Measurements from ENCODE around the gene ENTPD8.
A peak's percentile ranks its signal among the peaks of the same experiment; 100 is the strongest.
"Not testable (repeated sequence)": the region's sequence is repeated elsewhere in the genome, so short reads cannot be mapped to it uniquely, and the experiment has no call there.

The ENTPD8 gene

DNA sequence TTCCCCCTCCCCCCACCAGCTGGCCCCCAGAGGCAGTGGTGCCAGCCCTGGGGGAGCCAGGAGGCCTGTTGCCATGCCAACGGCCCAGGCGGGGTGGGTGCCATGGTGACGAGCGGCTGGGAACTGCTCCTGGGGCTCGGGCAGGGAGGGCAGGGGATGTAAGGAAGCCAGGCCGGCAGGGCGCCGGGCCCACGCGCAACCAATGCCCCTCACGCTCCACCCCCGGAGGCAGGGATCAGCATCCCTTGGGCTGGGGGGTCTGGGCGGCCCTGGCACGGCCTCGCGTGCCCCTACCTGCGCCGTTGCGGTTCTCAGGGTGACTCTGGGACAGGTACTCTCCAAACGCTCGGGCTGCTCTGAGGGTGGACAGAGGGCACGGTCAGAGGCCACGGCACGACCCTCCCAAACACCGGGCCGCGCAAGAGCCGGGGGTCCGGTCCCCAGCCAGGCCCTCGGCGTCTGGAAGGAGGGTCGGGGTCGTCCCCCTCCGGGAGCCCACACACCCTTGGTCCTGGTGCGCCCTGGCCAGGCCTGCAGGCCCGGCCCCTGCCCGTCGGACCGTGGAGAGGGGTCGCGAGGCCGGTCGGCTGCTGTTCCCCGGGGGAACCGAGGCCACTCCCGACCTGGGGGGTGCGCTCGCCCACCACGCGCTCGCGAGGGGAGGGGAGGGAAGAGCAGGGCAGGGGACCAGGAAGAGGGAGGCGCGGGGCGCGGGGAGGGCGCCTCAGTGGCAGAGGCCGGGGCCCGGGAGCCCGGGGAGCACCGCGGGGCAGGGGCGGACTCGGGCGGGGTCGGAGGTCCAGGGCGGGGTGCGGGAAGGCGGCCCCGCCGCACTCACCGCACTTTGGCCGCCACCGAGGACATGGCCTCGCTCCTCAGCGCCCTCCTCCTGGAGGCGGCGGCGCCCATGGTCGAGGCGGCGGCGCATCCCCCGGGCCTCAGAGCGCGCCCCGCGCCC lies 17.3 kb upstream of the ENTPD8 start:
- DNase-seq (ENCODE audit: insufficient read length, low spot score) (no peak), FAIRE-seq (no peak)
- TF ChIP-seq POLR2A (IDR thresholded peaks at IDR 0.05; ENCODE audit: low read depth, low read length), result no peak

DNA sequence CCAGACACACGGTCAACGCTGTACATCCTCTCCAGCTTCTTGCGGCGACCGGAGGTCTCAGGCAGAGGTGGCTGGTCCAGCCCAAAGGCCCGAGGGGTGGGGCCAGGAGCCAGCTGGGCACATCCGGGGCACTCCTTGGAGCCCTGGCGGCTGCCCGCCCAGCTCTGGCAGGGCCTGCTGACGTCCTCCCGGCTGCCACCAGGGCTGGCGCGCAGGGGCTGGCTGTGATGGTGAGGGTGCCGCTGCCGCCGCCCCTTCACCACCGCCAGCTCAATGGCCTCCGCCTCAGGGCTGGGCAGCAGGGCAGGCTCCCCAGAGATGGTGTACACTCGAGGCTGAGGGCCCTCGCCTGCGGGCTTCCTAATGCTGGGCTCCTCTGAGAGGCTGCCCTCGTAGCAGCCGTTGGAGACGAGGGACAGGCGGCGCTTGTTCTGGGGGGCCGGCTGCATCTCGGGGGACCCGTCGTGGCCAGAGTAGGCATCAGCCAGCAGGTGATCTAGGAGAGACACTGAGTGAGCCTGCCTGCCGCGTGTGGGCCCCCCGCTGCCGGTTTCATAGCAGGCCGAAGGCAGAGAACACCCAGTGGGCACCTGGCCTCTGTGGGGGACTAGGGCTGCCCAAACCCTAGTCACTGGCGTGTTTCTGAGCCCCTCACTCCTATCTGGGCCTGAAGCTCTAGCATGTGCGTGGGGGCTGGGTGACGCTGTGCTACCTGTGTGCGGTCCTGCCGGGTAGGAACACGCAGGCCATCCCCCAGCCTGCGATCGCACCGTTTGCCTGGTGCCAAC lies 16.4 kb upstream of the ENTPD8 start:
- FAIRE-seq, result no peak
- DNase-seq (ENCODE audit: insufficient read length, low spot score), result no peak
- TF ChIP-seq POLR2A (IDR thresholded peaks at IDR 0.05; ENCODE audit: low read depth, low read length), result no peak

DNA sequence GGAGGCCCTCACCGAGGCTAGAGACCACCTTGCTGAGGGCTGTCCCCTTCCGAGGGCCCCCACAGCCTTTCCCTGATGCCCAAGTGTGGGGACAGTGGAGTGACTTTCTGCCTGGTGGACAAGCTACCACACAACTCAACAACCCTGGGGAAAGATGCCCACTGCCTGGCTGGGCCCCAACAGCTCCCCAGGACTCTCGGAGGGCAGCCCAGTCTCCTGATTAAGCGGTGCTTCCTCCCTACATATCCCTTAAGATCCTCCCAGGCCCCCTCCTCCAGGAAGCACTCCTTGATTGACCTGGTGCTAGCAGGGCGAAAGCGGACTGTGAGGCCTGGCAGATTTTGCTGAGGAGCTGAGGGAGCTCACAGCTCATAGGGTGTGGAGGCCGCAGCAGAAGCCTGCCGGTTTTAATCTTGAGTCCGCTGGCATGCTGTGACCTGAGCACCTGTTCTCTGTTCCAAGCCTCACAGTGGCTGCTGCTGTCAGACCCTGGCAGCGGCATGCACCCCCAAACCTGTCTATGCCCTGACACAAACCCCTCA lies 15.8 kb upstream of the ENTPD8 start:
- no peak for TF ChIP-seq POLR2A (IDR thresholded peaks at IDR 0.05; ENCODE audit: low read depth, low read length)
- no peak for DNase-seq (ENCODE audit: insufficient read length, low spot score)

DNA sequence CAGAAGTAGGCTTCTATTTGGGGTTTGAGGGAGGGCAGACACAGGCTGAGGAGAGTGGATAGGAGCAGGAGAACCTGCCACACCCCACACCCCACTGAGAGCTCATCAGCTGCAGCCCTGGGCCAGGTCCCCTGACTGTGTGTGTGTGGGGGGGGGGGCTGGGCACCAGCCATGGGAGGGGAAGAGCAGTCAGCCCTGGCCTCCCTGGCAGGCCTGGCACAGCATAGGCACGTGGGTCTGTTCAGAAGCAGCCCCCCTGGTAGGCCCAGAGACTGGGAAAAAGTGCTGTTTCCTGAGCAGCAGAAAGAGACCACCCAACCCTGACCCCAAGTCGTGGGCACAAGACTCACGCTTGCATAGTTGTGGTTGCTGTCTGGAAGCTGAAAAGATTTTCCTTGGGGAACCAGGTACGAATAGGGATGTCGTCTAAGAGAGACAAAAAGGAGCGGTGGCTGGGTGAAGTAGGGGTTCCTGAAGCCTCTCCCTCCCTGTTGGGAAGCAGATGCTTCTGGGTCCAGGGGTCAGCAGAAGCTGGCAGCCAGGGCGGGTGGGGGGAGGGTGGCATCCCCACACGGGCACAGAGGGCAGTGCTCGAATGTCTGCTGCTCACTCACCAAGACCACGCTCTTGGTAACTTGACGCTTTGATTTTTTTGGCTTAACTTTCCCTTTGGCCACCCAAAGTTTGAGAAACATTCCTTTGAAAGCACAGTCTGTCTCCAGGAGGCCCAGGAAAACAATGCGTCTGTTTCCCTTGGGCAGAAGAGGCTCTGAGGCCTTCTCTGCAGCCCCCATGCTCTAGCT lies 15.1 kb upstream of the ENTPD8 start:
- no peak for FAIRE-seq
- no peak for TF ChIP-seq POLR2A (IDR thresholded peaks at IDR 0.05; ENCODE audit: low read depth, low read length)
- no peak for DNase-seq (ENCODE audit: insufficient read length, low spot score)

More for the DNA sequence above, 15.8 kb upstream of the ENTPD8 start:
- no peak for FAIRE-seq

DNA sequence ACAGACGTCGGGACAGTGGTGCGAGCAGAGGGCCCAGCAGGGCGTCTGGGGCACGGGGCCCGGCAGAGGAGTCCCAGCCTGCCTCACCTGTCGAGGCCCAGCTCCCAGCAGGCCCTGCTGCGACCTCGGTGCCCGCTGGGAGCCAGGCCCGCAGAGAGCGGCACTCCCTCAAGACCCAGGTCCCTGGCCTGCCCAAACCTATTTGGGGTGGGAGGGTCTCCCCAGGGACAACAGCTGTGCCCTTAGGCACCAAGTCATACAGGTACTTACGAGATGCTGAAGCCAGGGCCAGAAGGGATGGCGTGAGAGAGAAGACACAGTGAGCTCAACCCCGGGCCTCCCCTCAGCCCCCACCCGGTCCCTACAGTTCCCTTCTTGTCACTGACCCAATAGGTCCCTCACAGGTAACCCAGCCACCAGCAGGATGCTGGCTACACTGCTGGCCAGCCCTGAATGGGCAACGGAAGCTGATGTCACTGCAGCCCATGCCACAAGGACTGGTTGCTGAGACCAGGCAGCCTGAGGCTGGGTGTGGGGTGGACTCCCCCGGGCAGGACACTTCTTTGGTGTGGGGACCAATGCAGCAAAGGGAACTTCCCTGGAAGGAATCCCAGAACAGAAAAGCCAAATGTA lies 14.3 kb upstream of the ENTPD8 start:
- TF ChIP-seq POLR2A (IDR thresholded peaks at IDR 0.05; ENCODE audit: low read depth, low read length), result no peak
- DNase-seq (ENCODE audit: insufficient read length, low spot score) (no peak), FAIRE-seq (no peak)

DNA sequence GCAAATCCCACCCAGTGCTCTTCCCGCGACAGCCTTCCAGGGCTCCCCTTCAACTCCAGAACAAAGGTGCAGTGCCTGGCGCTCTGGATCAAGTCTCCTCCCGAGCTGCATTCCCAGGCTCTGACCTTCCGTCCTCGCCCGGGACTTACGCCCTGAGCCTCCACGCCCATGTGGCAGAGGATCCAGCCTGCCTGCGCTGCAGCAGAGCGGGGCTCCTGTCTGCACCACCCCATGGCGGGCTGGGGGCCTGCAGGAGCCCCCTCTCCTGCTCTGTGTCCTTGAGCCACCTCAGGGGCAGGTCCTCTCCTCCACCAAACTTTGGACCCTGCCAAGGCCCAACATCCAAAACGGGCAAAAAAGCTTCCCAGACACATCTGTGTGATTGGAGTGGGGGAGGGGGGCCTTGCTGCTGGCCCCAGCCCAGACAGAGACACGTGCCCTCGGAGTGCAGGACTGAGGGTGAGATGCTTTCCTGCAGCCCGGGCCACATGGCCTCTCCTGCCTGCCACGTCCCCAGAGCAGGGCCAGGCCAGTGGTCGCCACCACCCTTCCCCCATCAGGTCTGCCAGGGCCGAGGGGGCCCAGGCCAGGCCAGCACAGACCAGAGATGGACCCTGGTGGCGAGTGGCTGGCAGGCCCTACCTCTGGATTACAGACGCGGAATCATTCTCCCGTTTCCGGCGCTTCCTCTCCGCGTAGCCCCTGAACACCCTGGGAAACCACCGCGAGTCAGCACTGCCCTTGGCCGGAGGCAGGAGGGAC lies 13.6 kb upstream of the ENTPD8 start:
- TF ChIP-seq POLR2A (IDR thresholded peaks at IDR 0.05; ENCODE audit: low read depth, low read length), result no peak
- FAIRE-seq, result no peak
- DNase-seq (ENCODE audit: insufficient read length, low spot score), result no peak

DNA sequence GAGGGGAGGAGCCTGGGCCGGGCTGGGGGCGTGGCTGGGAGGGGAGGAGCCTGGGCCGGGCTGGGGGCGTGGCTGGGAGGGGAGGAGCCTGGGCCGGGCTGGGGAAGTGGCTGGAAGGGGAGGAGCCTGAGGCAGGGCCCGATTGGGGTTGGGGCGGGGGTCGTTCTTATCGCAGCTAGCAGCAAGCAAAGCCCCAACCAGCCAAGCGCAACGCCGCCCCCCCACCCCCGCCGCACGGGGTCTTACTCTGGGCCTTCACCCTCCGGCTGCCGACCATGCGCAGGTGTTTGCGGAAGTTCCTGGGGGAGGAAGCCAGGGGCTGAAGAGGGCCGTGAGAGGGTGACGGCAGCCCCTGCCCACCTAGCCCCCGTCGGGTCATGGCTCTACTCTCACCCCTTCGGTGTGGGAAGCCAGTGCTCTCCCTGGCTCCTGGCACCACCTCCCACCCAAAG lies 13.0 kb upstream of the ENTPD8 start:
- DNase-seq (ENCODE audit: insufficient read length, low spot score) (no peak), FAIRE-seq (no peak)
- no peak for TF ChIP-seq POLR2A (IDR thresholded peaks at IDR 0.05; ENCODE audit: low read depth, low read length)

DNA sequence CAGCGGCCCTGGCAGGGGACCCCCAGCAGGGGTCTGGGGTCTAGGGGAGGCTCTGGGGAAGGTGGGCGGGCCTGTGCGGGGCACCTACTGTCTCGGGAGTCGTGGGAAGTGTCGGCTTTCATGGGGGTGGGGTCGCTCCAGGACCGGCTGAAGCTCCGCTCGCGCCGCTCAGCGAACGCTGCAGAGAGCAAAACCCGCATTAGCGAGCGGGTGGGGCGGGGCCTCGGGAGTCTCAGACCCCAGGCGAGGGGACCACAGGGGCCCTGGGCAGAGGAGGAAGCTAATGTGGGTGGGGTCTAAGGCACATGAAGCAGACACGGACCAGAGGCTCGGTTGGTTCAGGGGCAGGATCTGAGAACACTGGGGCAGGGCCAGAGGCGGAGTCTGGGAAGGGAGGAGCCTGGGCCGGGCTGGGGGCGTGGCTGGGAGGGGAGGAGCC lies 12.5 kb upstream of the ENTPD8 start:
- no peak for FAIRE-seq
- TF ChIP-seq POLR2A (IDR thresholded peaks at IDR 0.05; ENCODE audit: low read depth, low read length), result no peak

DNA sequence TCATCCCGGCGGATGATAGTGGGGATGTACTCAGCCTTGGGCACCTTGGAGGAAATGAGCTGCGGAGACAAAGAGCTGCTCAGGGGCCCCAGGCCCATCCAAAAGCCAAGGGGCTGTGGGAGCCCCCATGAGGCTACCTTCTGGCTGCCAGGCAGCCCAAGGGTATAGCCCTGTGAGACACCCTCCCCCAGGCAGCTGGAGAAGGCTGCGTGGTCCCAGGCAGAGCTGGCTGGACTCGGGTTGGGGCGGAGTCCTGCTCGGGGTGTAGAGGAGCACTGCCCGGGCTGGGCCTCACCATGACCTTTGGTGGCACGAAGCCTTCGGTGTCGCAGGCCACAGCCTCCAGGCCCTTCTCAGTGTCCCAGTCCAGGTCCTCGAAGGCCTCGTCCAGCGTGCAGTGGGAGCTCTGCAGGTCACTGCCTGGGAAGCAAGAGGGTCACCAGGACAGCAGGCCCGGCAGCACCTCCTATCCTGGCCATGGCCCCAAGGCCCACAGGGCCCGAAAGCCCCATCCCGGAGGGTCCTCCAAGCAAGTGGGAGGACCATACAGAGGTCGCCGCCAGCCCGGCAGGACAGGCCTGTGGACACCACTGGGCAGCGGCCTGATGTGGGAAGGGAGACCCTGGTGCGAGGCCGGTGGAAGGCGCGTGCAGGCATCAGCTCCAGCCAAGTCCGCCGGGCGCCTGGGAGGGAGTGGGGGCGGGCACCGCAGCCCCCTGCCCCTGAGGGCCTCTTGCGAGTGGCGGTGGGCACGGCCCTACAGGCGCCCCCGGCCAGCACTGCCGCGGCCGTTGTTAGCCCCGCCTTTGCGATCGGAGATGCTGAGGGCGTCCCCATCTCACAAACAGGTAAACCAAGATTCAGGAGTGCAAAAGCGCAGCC lies 11.8 kb upstream of the ENTPD8 start:
- no peak for DNase-seq (ENCODE audit: insufficient read length, low spot score)
- TF ChIP-seq POLR2A (IDR thresholded peaks at IDR 0.05; ENCODE audit: low read depth, low read length), result no peak
- FAIRE-seq, result no peak

More for the DNA sequence above, 12.5 kb upstream of the ENTPD8 start:
- DNase-seq (ENCODE audit: insufficient read length, low spot score), result peak; percentile 79

DNA sequence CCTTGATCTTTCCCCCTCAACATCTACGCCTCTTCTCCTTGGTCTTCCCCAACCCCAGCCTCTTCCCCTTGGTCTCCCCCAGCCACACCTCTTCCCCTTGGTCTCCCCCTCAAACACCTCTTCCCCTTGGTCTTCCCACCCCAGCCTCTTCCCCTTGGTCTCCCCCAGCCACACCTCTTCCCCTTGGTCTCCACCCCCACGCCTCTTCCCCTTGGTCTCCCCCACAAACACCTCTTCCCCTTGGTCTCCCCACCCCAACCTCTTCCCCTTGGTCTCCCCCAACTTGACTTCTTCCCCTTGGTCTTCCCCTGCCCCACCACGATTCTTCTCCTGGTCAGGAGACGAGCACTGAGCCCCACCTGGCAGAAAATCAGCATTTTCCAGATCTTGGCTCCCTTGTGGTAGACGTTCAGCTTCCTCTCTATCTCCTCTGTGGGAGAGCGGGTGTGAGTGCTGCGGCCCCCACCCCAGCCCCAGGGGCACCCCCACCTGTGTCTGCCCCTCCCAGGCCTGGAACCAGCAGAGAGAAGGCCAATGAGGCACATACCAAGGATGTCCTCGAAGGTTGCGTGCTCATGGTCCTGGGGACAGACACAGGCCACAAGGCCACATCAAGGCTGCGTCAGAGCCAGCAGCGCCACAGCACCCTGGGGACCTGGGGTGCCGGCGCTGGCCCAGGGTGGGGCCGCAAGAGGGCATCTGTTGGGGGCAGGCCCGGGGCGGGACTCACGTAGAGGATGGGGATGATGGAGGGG lies 11.0 kb upstream of the ENTPD8 start:
- no peak for TF ChIP-seq POLR2A (IDR thresholded peaks at IDR 0.05; ENCODE audit: low read depth, low read length)
- FAIRE-seq, result no peak
- no peak for DNase-seq (ENCODE audit: insufficient read length, low spot score)

DNA sequence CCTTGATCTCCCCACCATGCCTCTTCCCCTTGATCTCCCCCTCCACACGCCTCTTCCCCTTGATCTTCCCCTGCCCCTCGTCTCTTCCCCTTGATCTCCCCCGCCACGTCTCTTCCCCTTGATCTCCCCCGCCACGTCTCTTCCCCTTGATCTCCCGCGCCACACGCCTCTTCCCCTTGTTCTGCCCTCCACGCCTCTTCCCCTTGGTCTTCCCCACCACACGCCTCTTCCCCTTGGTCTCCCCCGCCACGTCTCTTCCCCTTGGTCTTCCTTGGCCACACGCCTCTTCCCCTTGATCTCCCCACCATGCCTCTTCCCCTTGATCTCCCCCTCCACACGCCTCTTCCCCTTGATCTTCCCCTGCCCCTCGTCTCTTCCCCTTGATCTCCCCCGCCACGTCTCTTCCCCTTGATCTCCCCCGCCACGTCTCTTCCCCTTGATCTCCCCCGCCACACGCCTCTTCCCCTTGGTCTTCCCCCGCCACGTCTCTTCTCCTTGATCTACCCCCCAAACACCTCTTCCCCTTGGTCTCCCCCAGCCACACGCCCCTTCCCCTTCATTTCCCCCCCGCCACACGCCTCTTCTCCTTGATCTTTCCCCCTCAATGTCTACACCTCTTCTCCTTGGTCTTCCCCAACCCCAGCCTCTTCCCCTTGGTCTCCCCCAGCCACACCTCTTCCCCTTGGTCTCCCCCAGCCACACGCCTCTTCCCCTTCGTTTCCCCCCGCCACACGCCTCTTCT lies 10.3 kb upstream of the ENTPD8 start:
- FAIRE-seq; DNase-seq (ENCODE audit: insufficient read length, low spot score): not testable (repeated sequence)

DNA sequence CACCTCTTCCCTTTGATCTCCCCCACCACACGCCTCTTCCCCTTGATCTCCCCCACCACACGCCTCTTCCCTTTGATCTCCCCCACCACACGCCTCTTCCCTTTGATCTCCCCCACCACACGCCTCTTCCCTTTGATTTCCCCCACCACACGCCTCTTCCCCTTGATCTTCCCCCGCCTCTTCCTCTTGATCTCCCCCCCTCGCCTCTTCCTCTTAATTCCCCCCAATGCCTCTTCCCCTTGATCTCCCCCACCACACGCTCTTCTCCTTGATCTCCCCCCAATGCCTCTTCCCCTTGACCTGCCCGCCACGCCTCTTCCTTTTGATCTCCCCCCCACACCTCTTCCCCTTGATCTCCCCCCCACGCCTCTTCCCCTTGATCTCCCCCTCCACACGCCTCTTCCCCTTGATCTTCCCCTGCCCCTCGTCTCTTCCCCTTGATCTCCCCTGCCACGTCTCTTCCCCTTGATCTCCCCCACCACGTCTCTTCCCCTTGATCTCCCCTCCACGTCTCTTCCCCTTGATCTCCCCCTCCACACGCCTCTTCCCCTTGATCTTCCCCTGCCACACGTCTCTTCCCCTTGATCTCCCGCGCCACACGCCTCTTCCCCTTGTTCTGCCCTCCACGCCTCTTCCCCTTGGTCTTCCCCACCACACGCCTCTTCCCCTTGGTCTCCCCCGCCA lies 9.5 kb upstream of the ENTPD8 start:
- not testable (repeated sequence) for FAIRE-seq; DNase-seq (ENCODE audit: insufficient read length, low spot score)

Measured in H54 (cell line).